HG03457 (cell line): ENCODE measurements around the gene BRSK2.
"Not testable (repeated sequence)": the region's sequence is repeated elsewhere in the genome, so short reads cannot be mapped to it uniquely, and the experiment has no call there.

ENCODE experiments used
- ATAC-seq: cut with Tn5 transposase; IDR thresholded peaks from one replicate; pipeline ENCODE4 v1.9.1; 2021; ENCODE audit warnings: moderate number of reproducible peaks; ENCODE audit not compliant: unreplicated experiment

The BRSK2 gene

DNA sequence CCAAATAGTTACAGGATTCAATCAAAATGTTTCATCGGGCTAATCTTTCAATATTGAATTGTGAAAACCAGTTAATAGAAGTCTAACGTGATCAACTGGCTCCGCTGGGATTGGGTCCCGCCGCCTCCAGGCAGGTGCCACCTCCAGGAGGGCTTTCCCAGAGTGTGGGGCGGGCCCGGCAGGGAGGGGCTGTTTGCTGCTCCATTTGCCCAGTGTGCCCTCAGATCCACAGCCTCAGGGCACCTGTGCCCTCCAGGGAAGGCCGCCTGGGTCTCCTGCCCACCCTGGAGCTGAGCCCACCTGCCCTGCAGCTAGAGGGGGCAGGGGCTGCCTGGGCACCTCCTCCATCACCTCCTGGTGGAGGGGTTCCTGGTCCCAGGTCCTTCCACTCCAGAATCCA, 17.9 kb downstream of the BRSK2 start:
- ATAC-seq, result no peak

DNA sequence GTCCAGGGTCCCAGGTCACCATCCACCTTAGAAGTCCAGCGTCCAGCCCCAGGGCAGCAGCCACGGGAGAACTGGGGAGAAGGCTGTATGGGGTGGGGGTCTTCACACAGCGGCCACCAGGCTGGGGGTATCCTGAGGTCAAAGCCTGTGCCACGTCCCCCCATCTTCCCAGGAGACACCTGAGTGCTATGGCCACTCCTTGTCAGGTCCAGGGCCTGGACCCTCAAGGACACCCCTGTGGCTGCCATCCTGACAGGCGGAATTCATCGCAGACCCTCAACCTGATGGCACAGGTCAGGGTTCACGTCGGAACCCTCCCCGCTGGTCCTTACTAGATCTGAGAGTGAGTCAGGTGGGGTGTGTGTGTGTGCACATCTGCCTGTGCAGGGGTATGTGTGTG, 18.6 kb downstream of the BRSK2 start:
- ATAC-seq, result no peak

DNA sequence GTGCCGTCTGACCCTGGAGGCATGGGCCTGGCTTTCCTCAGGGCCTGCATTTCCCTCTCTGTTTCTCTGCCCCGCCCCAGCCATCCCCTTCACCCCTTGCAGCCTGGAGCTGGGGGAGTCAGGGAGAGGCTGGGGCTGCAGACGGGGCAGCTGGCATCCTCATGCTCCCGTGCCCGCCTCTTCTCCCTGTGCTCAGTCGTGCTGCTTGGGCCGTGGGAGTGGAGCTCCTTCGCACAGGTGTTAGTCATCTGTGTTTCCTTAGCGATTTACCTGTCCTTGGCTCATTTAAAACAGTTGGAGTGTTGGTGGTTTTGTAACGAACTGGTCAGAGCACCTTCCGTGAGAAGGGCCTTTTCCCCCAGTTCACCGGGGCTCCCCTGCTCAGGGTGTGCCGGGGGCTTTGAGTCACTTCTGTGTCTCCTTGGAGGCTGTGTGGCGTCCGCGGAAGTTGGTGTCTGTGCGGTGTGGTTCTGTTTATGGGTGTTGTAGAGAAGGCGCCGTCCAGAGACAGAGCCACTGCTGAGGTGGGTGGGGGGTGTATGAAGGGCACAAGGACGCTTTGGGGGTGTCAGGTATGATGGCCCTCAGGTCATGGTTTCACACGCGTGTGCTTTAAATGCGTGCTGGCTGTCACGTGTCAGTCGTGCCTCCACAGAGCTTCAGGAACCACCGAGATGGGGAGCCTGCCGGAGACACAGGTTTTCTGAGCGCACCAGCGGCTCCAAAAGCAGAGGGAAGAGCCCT, 19.5 kb downstream of the BRSK2 start:
- ATAC-seq, result no peak

DNA sequence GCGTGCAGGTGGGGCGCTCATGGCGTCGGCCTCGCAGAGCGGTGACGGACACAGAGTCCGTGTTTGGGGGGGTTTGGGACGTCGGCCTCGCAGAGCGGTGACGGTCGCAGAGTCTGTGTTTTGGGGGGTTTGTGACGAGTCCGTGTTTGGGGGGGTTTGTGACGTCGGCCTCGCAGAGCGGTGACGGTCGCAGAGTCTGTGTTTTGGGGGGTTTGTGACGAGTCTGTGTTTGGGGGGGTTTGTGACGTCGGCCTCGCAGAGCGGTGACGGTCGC, 20.1 kb downstream of the BRSK2 start:
- not testable (repeated sequence) for ATAC-seq

DNA sequence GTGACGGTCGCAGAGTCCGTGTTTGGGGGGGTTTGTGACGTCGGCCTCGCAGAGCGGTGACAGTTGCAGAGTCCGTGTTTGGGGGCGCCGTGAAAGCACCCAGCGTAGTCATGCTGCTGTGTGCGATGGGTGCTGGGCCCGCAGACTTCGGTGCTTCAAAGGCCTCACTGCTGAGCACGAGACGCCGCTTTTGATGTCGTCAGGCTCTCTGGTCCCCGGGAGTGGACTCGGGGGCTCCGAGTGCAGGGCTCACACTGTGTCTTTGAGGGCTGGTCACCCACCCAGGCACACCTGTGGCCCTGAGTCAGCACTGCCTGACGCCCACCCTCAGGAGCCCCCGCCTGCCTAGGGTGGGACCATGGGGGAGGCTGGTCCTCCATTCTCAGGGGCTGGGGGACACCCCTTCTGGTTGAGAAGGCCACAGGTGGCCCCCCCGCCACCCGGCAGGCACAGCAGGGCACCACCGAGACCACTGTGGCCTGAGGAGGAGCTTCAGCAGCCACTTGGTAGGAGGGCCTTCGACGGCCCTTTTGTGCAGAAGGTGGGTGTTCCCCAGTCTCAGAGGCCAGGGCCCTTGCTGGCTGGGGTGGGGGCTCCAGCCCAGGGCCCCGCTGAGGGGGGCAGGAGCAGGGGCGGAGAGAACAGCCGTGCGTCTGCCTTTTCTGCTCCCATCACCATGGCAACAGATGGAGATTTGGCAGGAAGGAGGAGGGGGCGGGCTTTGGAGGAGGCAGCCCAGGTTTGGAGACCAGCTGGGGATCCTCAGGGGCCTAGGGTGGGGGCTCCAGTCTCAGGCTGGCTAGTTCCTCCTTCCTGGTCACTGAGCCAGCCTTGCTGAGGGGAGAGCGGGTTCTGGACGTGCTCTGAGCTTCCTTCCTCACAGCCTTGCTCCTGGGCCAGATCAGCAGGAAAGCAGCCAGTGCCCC, 20.9 kb downstream of the BRSK2 start:
- no peak for ATAC-seq

DNA sequence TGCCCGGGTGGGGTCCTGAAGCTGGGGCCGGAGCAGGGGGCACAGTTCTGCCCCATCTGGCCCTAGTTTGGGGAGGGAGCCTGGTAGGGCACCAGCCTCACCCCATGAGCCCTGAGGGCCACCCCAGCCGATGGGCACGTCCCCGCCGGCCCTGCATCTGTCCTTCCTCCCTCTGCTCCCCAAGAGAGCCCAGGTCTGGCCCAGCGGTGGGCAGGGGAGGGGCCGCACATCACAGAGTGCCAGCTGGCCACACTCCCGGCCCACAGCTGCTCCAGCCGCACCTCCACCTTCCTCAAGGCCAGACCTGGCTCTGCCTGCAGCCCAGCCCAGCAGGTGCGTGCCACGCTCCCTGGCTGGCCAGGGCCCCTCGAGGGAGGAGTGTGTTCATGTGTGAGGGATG, 21.6 kb downstream of the BRSK2 start:
- no peak for ATAC-seq

DNA sequence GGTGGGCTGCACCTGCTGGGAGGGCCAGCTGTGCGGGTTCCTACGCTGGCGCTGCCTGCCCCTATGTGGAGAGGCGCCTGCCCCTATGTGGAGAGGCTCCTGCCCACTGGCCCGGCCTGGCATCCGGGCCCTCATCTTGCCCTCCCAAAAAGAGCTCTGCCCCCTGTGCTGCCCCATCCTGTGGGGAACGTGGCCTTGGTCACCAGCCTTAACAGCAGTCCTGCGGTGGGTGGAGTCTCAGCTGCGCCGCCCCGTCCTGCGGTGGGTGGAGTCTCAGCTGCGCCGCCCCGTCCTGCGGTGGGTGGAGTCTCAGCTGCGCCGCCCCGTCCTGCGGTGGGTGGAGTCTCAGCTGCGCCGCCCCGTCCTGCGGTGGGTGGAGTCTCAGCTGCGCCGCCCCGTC, 22.0 kb downstream of the BRSK2 start:
- ATAC-seq, result not testable (repeated sequence)

DNA sequence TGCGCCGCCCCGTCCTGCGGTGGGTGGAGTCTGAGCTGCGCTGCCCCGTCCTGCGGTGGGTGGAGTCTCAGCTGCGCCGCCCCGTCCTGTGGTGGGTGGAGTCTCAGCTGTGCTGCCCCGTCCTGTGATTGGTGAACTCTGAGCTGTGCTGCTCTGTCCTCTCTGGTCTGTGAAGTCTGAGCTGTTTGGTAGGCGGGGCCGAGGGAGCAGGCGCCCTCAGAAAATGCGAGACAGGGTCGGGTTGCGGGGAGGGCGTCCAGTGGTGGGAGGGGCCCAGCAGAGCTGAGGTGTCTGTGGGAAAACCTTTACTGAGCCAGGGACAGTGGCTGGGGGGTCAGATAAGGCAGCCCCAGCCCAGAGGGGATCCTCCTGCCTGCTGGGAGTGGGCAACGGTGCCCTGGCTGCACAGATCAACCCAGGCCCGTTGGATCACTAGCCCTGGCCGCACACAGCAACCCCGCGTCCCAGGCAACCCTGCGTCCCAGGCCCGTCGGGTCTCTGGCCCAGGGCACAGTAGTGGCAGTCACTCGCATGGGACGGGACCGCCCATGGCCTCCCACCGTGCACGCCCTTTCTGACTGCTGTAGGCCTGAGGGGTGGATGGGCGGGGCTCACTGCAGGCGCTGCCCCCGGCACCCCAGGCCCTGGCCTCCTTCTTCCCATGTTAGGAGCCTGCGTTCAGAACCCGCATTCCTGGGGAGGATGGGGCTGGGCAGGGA, 22.8 kb downstream of the BRSK2 start:
- ATAC-seq, result no peak

DNA sequence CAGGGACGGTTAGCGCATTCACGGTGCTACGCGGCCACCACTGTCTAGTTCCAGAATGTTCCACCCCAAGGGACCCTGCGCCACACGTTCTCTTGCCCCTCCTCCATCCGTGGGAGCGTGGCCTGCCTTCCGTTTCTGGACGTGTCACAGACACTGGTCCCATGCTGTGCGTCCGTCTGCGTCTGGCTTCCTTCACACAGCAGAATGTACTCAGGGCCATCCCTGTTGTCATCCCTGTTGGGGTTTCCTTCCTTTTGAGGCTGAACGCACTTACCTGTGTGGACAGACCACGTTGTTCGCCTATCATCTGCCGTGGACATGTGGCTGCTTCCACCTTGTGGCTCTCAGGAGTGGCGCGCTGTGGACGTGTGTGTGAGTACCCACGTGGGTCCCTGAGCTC, 24.9 kb downstream of the BRSK2 start:
- no peak for ATAC-seq

DNA sequence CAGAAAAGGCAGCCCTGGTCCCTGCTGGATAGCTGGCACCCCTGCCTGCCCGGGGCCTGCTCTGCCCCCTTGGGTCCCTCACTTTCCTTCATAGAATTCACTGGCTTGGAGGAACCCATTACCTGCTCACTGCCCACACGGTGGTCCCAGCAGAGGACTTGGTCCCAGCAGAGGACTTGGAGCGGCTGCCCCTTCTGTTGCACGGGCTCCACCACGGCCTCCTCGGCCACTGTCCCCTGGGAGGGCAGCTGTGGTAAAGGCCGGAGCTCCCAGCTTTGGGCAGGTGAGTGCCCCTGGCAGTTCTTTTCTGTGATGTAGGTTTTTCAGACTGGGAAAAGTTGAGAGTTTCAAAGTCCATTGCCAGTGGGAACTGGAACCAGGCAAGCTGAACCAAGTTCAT, 25.9 kb downstream of the BRSK2 start:
- ATAC-seq, result no peak

DNA sequence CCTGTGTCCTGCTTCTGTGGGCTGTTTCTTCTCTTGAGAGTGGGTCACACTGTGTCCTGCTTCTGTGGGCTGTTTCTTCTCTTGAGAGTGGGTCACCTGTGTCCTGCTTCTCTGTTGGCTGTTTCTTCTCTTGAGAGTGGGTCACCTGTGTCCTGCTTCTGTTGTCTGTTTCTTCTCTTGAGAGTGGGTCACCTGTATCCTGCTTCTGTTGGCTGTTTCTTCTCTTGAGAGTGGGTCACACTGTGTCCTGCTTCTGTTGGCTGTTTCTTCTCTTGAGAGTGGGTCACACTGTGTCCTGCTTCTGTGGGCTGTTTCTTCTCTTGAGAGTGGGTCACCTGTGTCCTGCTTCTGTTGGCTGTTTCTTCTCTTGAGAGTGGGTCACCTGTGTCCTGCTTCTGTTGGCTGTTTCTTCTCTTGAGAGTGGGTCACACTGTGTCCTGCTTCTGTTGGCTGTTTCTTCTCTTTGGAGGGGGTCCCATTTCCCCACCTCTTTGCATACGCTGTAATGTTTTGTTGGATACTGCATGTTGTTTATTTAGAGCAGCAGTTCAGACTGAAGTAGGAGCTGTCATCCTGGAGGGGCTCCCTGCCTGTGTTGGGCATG, 28.6 kb downstream of the BRSK2 start:
- not testable (repeated sequence) for ATAC-seq

DNA sequence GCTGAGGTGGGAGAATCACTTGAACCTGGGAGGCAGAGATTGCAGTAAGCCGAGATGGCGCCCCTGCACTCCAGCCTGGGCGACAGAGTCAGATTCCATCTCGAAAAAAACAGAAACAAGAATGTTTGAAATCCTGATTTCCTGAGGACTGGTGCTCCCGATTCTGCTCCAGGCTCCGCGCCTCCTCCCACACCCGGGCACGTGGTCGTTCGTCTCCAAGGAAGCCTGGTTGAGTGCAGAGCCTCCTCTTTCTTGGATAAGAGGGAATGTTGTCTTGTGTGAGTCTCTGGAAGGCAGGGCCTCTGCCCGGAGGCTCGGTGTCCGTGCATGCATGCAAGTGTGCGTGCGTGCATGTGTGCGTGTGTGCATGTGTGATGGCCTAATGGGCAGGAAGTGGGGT, 30.1 kb downstream of the BRSK2 start:
- ATAC-seq, result no peak

DNA sequence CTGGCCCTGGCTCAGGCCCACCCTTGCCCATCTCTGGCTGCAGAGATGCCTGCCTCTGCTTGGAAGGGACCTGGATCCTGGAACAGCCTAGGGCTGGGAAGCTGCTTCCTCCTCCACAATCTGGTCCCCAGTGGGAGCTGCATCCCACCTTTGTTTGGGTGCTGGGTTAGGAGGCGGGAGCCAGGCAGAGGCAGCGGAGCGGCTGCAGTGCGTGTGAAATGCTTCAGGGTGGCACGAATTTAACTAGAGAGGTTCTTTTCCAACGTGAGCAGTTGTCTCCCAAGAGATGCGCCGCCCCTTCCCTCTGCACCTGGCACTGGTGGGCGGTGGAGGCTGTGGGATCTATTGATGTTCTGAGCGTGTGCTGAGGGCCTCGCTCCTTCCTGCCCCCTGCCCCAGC, 31.6 kb downstream of the BRSK2 start:
- no peak for ATAC-seq

DNA sequence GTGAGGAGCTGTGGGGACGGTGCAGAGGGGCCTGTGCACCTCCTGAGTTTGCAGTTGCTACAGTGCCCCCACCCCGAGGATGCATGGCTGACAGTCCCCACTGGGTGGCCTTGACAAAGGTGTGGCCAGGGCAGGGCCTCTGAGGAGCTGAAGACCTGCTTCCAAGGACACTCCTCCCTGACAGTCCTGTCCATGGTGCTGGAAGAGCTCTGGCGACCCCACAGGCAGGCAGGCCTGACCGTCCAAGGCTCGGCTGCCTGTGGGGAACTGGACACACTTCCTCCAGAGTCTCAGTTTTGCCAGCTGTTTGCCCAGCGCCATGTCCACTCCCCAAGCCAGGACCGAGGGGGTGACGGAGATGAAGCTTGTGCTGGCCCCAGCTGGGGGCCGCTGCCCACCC, 32.7 kb downstream of the BRSK2 start:
- ATAC-seq, result no peak

DNA sequence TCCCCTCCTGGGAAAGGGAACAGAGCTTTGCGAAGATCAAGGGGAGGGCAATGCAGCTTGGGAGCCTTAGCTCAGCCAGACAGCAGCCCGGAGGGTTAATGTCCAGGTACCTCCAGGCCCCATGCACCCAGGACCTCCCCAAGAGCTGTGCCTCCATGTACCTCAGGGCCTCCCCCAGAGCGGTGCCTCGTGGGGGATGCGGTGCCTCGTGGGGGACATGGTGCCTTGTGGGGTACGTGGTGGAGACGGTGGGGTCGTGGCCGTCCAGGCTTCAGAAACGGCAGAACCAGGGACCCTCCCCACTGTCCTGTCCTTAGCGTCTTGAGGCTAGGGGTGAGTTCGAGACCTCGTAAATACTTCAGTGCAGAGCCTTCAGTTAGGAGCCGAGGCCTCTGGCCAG, 33.2 kb downstream of the BRSK2 start:
- ATAC-seq, result no peak

DNA sequence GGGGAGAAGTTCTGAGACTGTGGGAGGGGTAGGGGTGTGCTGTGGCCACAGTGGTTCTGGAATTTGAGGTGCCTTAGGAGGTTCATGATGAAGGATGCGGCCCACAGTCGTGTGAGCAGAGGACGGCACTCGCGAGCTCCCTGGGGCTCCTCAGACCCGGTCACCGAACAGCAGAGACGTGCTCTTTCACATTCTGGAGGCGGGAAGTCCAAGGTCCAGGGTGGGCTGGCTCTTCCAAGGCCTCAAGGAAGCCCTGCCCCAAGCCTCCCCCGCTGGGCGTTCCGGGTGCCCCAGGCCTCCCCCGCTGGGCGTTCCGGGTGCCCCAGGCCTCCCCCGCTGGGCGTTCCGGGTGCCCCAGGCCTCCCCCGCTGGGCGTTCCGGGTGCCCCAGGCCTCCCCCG, 33.7 kb downstream of the BRSK2 start:
- ATAC-seq, result not testable (repeated sequence)

DNA sequence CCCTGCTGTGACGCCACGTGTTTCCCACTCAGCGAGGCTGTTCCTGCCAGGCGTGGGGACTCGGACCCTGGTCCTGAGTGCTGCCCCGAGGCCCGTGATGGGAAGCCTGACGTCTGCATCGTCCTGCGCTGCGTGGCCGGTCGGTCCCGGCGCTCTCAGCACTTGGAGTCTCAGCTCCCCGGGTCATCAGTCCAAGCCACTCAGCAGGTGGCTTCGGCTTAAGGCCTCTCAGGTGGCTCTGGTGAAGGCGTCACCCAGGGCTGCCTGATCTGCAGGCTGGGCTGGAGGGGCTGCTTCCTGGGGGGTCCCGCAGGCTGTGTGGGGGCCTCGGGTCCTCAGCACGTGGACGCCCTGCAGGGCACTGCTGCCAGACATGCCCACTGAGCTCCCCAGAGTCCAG, 35.3 kb downstream of the BRSK2 start:
- ATAC-seq, result no peak

DNA sequence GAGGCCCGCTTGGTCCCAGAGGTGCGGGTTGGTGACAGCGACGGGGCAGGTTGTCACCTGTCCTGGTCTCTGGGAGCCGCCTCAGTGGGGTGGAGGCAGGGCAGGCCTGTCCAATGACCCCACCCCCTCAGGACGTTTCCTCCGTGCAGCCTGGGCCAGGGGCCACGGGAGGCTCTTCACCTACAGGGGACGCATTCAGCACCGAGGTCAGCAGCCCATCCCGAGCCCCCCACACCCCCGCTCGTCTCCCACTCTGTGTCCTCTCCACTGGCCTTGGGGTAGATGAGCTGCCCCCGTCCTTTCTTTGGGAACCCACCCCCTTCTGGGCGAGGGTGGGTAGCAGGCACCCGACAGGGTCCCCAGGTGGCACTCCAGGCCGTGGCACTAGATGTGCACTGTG, 35.7 kb downstream of the BRSK2 start:
- ATAC-seq, result no peak

DNA sequence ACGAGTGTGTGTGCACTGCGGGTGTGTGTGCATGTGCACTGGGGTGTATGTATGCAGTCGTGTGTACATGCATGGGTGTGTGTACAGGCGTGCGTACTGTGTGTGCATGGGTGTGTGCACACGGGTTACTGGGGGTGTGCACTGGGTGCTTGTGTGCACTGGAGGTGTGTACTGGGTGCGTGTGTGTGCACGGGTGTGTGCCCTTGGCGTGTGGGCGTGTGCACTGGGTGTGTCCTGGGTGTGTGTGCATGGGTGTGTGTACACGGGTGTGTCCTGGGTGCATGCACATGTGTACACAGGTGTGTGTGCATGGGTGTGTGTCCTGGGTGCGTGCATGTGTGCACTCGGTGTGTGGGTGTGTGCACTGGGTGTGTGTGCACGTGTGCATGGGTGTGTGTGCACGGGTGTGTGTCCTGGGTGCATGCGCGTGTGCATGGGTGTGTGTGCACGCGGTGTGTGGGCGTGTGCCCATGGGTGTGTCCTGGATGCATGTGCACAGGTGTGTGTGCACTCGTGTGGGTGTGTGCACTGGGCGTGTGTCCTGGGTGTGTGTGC, 39.1 kb downstream of the BRSK2 start:
- no peak for ATAC-seq

DNA sequence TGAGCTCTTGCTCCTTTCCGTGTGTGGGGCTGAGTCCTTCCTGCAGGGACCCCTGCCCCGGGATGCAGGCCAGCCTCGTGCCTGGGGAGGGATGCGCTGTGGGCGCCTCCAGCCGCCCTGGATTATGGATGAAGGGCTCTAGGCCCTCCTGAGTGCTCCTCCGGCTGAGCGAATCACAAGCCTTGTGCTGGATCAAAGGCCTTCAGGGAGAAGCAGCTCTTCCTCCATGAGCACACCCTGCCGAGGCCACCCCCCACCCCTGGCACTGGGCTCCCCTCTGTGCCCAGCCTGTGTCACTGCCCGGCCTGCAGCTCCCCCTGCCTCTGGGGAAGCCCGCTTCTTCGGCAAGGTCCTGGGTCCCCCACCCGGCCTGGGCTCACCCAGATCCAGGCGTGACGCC, 43.8 kb downstream of the BRSK2 start:
- ATAC-seq, result no peak

DNA sequence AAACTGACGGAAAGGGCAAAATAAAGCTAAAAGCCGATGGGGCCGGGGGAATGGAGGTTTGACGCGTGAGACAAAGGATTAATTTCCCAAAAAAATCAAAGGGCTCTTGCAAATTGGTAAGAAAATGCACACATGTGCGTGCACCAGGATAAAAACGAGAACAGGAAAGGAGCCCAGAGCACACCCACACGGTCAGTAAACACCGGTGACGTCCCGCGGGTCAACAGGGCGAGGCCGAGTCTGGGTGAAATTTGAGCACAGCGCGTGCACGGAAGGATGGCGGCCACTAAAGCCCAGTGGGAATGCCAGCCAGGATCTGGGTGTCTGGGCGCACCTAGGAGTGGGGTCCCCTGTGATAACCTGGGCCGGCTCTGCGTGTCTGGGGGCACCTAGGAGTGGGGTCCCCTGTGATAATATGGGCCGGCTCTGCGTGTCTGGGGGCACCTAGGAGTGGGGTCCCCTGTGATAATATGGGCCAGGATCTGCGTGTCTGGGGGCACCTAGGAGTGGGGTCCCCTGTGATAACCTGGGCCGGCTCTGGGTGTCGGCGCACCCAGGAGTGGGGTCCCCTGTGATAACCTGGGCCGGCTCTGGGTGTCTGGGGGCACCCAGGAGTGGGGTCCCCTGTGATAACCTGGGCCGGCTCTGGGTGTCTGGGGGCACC, 44.4 kb downstream of the BRSK2 start:
- no peak for ATAC-seq
